Neural progenitor cell (in vitro differentiated cells): ENCODE results near the gene AIFM3.

Experiments used
- CTCF ChIP-seq: fragments of 200-600 bp; sonication (generic); IDR thresholded peaks from 2 replicates; pipeline ENCODE4 v1.5.1; 2017; ENCODE audit warnings: antibody characterized with exemption, mild to moderate bottlenecking
- EZH2 ChIP-seq: fragments of 200-600 bp; sonication (generic); IDR thresholded peaks from 2 replicates; pipeline ENCODE4 v1.6.1; 2017; ENCODE audit warnings: antibody characterized with exemption, mild to moderate bottlenecking, moderate library complexity

- TF ChIP-seq CTCF (no peak), EZH2 (no peak)
These were observed 33.1 kb upstream of the AIFM3 start for GRCh38 chr22:20933910-20934309.
